A204.1 (cell line): ENCODE measurements around the gene OR2A7.
"Not testable (repeated sequence)": the region's sequence is repeated elsewhere in the genome, so short reads cannot be mapped to it uniquely, and the experiment has no call there.

Experiments used
- FAIRE-seq: peaks from 2 replicates; lab custom pipeline; 2012; peaks lifted over from hg19 to GRCh38; lab: Jason Lieb, UNC

Gene OR2A7

GRCh38 chr7:144264692-144265091 lies at the start of gene OR2A7:
TSS of gene OR2A7 (minus strand) at chr7:144264792. CDS start at chr7:144259628, 5,164 bp downstream.
- not testable (repeated sequence) for FAIRE-seq

DNA sequence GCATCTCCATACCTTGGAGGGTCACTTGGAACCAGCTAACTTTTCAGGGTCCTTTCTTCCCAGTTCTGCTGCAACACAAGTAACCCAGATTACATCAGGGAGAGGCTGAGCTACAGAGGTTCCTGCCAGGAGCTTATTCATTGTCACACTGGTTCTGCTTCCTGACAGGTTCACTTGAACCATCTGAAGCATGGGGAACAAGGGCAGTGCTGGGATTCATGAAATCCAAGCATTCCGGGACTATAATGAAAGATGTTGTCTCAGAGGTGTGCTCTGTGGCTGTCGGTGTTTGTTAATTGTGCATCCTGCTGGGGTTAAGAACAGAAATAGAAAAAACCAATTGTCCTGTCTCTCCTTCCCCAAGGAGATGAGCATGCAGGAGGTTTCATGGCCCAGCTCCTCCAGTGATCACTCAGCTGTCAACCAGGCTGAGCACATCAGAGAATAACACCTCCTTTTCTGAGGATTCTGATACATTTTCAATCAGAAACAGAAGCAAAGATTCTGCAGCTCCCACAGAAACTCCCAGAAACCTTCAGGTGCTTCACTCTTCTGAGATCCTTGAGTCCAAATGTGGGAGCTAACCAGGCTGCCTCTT lies 47.4 kb upstream of the OR2A7 start, which contains the start of gene OR2A1:
OR2A1 (plus strand) TSS at position 548 of the 598 bp plus-strand sequence. CDS start 5,706 bp downstream, outside the sequence.
- not testable (repeated sequence) for FAIRE-seq

DNA sequence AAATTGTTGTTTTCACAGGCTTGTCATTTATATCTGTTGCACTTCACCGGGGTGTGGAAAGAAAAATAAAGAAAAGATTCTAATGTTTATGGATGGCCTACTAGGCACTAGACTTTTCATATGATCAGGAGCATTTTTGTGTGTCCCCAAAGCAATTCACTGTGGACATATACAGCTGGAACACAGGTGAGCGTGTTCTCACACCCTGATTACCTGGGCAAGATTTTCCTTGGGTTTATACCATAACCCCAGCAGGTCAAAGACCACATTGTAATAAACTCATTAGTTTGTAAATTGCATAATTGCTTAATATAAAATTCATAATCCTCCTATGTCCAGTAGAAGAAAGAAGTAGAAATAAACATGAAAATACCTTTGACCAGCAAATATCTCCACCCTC lies 46.6 kb upstream of the OR2A7 start:
- FAIRE-seq, result not testable (repeated sequence)

- FAIRE-seq, result not testable (repeated sequence)
These were observed 45.1 kb upstream of the OR2A7 start for GRCh38 chr7:144309702-144310101.

- not testable (repeated sequence) for FAIRE-seq
These were observed 40.6 kb upstream of the OR2A7 start for GRCh38 chr7:144305156-144305555.

- FAIRE-seq, result not testable (repeated sequence)
These were observed 39.0 kb upstream of the OR2A7 start for GRCh38 chr7:144303607-144304006.

- not testable (repeated sequence) for FAIRE-seq
These were observed 38.1 kb upstream of the OR2A7 start for GRCh38 chr7:144302578-144303303.

GRCh38 chr7:144293794-144294499 lies 29.4 kb upstream of the OR2A7 start:
- FAIRE-seq, result not testable (repeated sequence)

DNA sequence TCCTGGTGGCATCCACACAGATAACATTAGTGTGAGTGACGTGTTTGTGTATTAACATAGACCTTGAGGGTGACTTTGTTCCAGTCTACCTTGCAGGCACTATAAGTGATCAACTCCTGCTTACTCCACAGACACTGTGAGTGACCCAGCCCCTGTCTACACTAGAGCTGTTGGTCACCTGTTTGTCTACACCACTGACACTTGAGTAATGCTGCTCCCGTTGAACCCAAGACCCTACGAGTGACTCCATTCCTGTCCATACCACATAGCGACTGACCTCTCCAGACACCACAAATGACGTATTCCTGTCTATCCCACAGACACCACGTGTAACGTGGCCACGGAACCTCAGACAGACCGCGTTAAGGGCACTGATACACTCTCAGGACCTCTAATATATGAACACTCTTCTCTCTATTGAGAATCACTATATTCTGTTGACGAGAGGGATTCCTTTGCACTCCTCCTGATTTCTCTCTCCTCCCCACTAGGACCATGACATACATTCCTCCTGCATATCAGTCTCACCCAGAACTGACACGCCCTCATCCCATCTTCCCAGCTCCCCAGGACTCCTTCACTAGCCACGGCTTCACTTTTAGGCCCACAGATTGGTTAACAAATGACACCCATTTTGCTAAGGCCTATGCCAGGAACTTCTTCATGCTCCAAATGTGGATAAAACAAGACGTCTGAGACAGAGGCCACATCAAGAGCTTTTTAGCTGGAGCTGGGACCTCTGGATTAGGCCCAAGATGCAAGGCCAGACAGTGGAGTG lies 28.0 kb upstream of the OR2A7 start:
- FAIRE-seq, result not testable (repeated sequence)

DNA sequence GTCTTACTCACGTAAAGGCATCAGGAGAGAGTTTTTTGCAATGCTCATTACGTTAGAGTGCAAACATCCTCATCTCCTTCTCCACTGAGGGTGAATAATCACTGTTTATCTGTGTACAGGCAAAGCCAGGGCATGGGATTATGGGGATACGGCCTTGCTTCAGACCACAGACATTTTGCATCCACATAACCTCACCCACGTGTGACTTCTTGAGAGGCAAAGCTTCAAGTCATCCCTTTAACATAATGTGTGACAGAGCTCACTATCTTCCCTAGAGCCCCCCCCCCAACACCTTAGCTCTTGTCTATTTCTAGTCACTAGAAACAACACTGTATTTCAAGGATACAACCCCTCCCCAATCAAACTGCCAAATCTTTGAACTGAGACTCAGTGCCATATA lies 27.0 kb upstream of the OR2A7 start:
- not testable (repeated sequence) for FAIRE-seq

DNA sequence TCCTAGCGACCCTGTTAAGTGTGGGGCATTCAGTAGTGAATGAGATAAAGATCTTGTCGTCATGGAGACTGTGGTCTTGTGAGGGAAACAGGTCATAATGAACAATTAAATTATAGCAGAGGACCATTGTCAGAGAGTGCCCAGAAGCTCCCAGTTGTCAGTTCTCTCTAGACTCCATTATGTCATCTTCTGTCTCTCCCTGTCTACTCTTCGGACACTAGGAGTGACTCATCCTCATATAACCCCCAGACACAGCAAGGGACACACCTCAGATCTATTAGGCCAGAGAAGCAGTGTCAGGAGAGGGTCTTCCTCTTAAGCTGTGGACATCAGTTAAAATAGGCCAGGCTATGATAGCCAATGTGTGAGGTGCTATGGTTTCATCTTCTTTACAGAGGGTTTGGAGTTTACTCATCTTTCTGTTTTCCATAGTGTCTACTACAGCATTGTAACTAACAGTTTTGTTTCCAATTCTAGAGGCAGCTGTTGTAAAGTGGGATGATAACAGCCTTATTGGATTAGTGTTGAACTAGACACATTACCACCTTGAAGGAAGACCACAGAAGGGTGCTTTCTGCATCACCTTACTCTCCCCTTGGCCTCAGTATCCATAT lies 22.7 kb upstream of the OR2A7 start:
- FAIRE-seq, result not testable (repeated sequence)

GRCh38 chr7:144283716-144284115 lies 19.1 kb upstream of the OR2A7 start:
- FAIRE-seq, result not testable (repeated sequence)

GRCh38 chr7:144282490-144282889 lies 17.9 kb upstream of the OR2A7 start:
- not testable (repeated sequence) for FAIRE-seq

GRCh38 chr7:144281981-144282380 lies 17.4 kb upstream of the OR2A7 start:
- not testable (repeated sequence) for FAIRE-seq

DNA sequence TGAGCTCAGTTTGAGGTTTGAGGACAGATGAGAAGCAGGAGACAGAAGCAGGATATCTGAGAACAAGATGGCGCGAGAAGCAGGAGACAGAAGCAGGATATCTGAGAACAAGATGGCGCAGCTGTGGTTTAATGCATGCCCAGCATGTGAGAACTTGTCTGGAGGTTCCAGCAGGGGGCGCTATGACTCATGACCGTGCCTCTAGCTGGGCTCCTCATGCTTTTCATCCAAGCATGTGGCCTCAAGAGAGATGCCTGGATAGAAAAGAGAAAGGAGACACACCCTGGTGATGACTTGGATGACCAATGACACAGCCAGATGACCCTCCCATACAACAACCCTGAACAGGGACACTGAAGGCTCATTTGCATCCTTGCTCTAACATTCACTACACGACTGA lies 15.4 kb upstream of the OR2A7 start:
- not testable (repeated sequence) for FAIRE-seq

- not testable (repeated sequence) for FAIRE-seq
These were observed 10.7 kb upstream of the OR2A7 start for GRCh38 chr7:144275281-144275680.

DNA sequence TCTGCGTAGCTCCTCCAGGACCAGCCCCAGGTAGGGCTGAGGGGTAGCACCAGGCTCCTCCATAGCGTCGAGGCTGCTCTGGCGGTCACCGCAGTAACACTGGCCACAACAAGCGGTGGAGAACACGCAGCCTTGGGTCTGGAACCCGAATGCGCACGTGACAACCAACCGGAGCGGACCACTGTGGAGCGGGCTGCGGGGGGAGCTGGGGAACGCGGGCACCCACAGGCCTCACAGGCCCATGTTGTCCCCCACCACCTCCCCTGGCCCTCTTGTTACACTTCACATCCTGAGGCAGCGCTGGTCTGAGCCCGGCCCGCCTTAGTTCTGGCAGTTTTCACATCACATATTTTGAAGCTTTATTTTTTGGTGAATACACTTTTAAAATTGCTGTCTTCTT lies 4.6 kb upstream of the OR2A7 start, which contains the start of gene CTAGE8:
CTAGE8 (minus strand) TSS at position 101 of the 400 bp plus-strand sequence; CDS start at position 63, 38 bp downstream.
- FAIRE-seq, result not testable (repeated sequence)

DNA sequence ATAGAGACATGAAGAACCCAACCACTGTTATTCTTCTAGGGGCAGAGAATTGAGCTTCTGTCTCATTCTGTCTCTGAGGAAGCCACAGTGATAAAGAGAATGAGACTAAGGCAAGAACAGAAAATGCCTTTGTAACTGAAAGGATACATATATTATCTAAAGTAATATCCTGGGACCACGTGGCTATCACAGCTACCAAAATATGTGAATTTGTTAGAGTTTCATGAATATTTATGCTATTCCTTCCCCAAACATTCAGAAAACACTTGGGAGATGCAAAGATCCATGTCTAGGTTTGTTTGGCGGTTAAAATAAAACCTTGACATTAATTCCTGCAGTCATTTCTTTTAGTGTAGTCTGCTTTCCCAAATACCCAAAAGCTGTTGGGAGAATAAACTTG lies 2.5 kb downstream of the OR2A7 start:
- FAIRE-seq, result not testable (repeated sequence)

DNA sequence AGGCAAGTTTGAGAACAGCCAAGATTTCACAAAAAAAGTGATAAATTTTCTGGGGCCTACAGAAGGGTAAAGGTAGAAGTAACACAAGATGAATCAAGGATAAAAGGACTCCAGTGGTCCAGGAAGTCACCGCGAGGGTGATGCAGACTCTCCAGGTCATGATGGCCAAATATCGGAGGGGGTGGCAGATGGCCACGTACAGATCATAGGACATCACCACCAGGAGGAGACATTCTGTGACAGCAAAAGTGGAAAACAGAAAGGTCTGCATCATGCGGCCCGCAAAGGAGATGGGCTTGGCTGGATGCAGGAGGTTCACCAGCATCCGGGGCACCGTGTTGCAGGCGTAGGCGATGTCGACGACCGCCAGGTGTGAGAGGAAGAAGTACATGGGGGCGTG lies 5.5 kb downstream of the OR2A7 start:
- FAIRE-seq, result not testable (repeated sequence)

DNA sequence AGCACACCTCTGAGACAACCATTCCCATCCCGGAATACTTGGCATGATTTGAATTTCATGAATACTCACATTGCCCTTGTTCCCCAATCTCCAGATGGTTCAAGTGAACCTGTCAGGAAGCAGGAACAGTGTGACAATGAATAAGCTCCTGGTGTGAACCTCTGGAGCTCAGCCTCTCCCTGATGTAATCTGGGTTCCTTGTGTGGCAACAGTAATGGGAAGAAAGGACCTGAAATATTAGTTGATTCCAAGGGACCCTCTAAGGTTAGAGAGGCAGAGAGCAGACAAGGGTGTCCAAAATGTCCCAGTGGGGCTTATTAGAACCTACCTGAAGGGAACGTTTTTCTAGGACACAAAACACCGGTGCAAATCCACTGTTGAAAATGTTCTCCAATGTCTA lies 8.5 kb downstream of the OR2A7 start:
- no peak for FAIRE-seq

GRCh38 chr7:144255471-144255897 lies 9.1 kb downstream of the OR2A7 start:
- FAIRE-seq, result no peak
